Stomach (tissue), 4 donors: Measurements from ENCODE around the gene TMEM242.

Source experiments
- POLR2A ChIP-seq, 4 donors: fragments of 450-650 bp; IDR thresholded peaks; one replicate each; pipeline ENCODE4 v1.6.1; 2016; ENCODE audit warnings: antibody characterized with exemption in 4 of 4, control low read depth in 2 of 4, mild to moderate bottlenecking in 1 of 4, moderate library complexity in 1 of 4
- POLR2AphosphoS5 ChIP-seq, 3 donors: sonication (generic); formaldehyde crosslinking; IDR thresholded peaks; one replicate each; pipeline ENCODE4 v1.6.1; 2016; ENCODE audit warnings: antibody characterized with exemption in 3 of 3
- TF ChIP-seq, protein P1 (sequence below), 7 experiments: fragments of 450-650 bp in 4 of 7; fragments of 200-600 bp in 3 of 7; sonication (generic) in 3 of 7; IDR thresholded peaks; one replicate each; pipeline ENCODE4 v1.5.1; 2016 to 2019; ENCODE audit warnings: antibody characterized with exemption in 7 of 7, control low read depth in 2 of 7, mild to moderate bottlenecking in 1 of 7

DNA sequence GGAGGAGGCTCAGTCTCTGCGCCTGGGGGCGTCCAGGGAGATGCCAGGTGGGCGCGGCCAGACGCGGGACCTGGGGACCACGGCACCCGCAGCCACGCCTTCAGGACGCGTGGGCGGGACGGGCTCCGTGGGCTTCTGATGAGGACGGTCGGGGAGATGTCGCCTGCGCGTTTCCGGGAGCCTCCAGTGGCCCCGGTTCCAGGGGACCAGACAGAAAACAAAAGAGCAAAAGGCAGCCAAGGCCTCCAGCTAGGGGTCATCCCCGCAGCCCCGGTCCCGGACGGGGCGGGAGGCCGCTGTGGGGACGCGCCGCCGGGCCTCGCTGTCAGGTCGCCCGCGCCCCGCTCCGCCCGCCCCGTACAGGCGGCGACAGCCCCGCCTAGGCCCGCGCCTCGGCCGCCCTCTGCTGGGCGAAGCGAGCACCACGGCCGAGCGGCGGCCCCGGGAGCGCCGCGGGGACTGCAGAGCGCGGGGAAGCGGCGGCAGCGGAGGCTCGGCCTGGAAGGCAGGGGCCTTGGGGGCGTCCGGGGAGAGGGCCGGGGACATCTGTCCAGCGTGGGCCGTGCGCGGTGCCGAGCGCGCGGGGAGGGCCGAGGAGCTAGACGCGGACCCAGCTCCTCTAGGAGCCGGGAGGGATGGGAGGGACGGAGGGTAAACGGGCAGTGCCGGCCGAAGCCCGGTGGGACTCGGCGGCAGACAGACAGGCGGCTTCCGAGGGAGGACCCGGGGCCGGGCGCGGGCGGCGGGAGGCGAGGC lies 48.7 kb downstream of the TMEM242 start:
- TF ChIP-seq POLR2AphosphoS5 (IDR thresholded peaks at IDR 0.05) (peak in 2 of 3 donors; percentile 17 to 30), POLR2A (IDR thresholded peaks at IDR 0.05) (no peak)
- TF ChIP-seq, protein P1, sequence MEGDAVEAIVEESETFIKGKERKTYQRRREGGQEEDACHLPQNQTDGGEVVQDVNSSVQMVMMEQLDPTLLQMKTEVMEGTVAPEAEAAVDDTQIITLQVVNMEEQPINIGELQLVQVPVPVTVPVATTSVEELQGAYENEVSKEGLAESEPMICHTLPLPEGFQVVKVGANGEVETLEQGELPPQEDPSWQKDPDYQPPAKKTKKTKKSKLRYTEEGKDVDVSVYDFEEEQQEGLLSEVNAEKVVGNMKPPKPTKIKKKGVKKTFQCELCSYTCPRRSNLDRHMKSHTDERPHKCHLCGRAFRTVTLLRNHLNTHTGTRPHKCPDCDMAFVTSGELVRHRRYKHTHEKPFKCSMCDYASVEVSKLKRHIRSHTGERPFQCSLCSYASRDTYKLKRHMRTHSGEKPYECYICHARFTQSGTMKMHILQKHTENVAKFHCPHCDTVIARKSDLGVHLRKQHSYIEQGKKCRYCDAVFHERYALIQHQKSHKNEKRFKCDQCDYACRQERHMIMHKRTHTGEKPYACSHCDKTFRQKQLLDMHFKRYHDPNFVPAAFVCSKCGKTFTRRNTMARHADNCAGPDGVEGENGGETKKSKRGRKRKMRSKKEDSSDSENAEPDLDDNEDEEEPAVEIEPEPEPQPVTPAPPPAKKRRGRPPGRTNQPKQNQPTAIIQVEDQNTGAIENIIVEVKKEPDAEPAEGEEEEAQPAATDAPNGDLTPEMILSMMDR (IDR thresholded peaks at IDR 0.05) = peak in 3 of 7 experiments; percentile 80 to 95 (median 89)
